ENCODE data around the gene UNC13C. TPM values are rescaled to one million over a fixed set of nuclear protein-coding genes. Genes with fewer than 3 reads are reported as not detected.
A peak's percentile ranks its signal among the peaks of the same experiment; 100 is the strongest.
"Not testable (repeated sequence)": the region's sequence is repeated elsewhere in the genome, so short reads cannot be mapped to it uniquely, and the experiment has no call there.

The UNC13C gene
- under 1 TPM; 0.04 to 0.24 (median 0.22) TPM for total RNA-seq

DNA sequence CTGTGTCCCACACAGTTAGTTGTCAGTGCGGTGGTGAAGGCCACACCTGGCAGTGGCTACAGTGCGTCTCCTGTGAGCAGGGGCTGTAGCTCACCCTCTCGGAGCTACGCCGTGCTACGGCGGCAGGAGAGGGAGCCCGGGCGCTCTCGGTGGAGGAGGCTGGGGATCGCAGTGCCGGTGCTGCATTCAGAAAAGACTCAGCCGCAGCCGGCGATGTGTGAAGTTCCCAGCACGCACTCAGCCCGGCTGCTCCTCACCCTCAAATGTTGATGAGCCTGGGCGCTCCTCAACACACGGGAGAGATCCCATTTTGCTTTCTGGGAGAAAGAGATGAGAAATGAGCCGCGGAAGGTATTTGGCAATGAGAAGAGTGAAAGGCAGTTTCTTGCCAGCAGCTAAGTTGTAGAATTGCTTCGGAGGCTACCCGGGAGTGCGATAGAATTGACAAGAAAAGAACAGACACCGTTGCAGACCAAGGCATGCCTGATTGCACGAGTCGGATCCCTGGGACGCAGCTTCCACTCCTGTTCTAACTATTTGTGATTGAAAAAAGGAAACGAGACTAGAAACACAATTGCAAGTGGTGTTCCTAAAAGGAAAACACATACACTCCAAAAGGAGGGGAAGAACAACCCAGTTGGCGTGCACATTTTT is at the start of gene UNC13C:
UNC13C (plus strand) TSS at position 189 of the 654 bp plus-strand sequence. CDS start 34,463 bp downstream, outside the sequence.
- WGBS, result 1% methylated on average over 27 of the region's 30 CpGs
- DNase-seq (ENCODE audit: low spot score in 2 of 2), result no peak
- Histone ChIP-seq H3K36me3 (no peaks in the 10 kb centered on the region), H3K9me3 (no peaks in the 10 kb centered on the region), H3K27me3 (no peaks in the 10 kb centered on the region), H3K27ac (no peak within 1 kb of the TSS), H3K4me1 (no peaks in the 10 kb centered on the region), H3K4me3 (peak within 1 kb of the TSS; percentile 32)
- TF ChIP-seq EP300 (IDR thresholded peaks at IDR 0.05) (no peak), POLR2A (IDR thresholded peaks at IDR 0.05) (no peak), POLR2AphosphoS5 (IDR thresholded peaks at IDR 0.05) (no peak)
- TF ChIP-seq, protein P1, sequence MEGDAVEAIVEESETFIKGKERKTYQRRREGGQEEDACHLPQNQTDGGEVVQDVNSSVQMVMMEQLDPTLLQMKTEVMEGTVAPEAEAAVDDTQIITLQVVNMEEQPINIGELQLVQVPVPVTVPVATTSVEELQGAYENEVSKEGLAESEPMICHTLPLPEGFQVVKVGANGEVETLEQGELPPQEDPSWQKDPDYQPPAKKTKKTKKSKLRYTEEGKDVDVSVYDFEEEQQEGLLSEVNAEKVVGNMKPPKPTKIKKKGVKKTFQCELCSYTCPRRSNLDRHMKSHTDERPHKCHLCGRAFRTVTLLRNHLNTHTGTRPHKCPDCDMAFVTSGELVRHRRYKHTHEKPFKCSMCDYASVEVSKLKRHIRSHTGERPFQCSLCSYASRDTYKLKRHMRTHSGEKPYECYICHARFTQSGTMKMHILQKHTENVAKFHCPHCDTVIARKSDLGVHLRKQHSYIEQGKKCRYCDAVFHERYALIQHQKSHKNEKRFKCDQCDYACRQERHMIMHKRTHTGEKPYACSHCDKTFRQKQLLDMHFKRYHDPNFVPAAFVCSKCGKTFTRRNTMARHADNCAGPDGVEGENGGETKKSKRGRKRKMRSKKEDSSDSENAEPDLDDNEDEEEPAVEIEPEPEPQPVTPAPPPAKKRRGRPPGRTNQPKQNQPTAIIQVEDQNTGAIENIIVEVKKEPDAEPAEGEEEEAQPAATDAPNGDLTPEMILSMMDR (IDR thresholded peaks at IDR 0.05), result no peak

DNA sequence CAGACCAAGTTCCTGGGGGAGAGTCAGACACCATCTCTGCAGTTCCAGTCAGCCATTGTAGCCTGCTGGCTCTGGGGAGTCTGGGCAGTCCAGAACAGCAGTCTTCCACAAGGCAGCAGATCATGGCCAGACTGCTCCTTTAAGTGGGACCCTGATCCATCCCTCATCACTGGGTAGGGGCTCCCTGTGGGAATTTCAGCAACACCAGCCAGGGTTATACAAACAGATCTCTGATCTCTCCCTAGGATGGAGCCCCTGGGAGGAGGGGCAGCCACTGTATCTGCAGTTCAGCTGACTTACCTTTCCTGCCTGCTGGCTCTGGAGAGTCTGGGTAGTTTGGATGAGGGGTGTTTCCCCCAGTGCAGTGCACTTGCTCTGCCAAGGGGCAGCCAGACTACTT is 42.1 kb upstream of the UNC13C start:
- no peak for DNase-seq (ENCODE audit: low spot score in 2 of 2)
- TF ChIP-seq, protein P1 (IDR thresholded peaks at IDR 0.05), result no peak
- no peak for TF ChIP-seq EP300 (IDR thresholded peaks at IDR 0.05)
- no peak for TF ChIP-seq POLR2A (IDR thresholded peaks at IDR 0.05)
- no peak for TF ChIP-seq POLR2AphosphoS5 (IDR thresholded peaks at IDR 0.05)
- no peaks in the 10 kb centered on the region for H3K4me1 ChIP-seq

DNA sequence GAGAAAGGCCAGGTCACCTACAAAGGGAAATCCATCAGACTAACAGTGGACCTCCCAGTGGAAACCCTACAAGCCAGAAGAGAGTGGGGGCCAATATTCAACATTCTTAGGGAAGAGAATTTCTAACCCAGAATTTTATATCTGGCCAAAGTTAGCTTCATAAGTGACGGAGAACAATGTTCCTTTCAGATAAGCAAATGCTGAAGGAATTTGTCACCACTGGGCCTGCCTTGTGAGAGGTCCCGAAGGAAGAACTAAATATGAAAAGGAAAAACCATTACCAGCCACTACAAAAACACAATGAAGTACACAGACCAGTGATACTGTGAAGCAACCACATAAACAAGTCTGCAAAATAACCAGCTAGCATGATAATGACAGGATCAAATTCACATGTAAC is 40.6 kb upstream of the UNC13C start:
- H3K36me3 ChIP-seq; DNase-seq (ENCODE audit: low spot score in 2 of 2); H3K4me1 ChIP-seq; H3K27me3 ChIP-seq; H3K27ac ChIP-seq; H3K4me3 ChIP-seq; H3K9me3 ChIP-seq: not testable (repeated sequence)
- 86% methylated on average over 2 of the region's 2 CpGs for WGBS

More for the DNA sequence above, 42.1 kb upstream of the UNC13C start:
- H3K4me3 ChIP-seq, result no peak overlapping the region
- no peaks in the 10 kb centered on the region for H3K27me3 ChIP-seq
- no peaks in the 10 kb centered on the region for H3K9me3 ChIP-seq
- no peaks in the 10 kb centered on the region for H3K36me3 ChIP-seq
- H3K27ac ChIP-seq, result no peak overlapping the region

DNA sequence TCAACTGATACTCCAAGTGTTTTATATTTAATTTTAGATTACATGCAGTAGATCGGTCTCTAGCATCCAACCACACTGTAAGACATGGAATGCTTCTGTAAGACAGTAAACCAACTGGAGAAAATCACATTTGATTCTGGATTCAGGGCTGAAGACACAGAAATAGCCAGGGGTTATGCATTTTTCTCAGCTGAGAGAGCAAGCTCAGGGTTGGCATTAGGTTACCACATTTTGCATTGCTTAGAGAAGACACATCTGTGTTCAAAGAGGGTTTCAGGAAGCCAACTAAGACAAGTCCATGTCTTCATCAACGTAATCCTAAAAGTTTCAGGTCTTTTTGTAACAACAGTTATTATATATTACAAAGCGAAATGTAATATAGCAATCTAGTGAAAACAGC is 27.7 kb upstream of the UNC13C start:
- WGBS, result 91% methylated on average over 3 of the region's 3 CpGs
- no peaks in the 10 kb centered on the region for H3K36me3 ChIP-seq
- TF ChIP-seq, protein P1 (IDR thresholded peaks at IDR 0.05), result no peak
- TF ChIP-seq POLR2A (IDR thresholded peaks at IDR 0.05) (no peak), POLR2AphosphoS5 (IDR thresholded peaks at IDR 0.05) (no peak), EP300 (IDR thresholded peaks at IDR 0.05) (no peak)
- DNase-seq (ENCODE audit: low spot score in 2 of 2), result no peak
- H3K4me3 ChIP-seq, result no peak overlapping the region
- no peaks in the 10 kb centered on the region for H3K4me1 ChIP-seq
- no peak overlapping the region for H3K27ac ChIP-seq
- no peaks in the 10 kb centered on the region for H3K9me3 ChIP-seq
- H3K27me3 ChIP-seq, result no peaks in the 10 kb centered on the region

DNA sequence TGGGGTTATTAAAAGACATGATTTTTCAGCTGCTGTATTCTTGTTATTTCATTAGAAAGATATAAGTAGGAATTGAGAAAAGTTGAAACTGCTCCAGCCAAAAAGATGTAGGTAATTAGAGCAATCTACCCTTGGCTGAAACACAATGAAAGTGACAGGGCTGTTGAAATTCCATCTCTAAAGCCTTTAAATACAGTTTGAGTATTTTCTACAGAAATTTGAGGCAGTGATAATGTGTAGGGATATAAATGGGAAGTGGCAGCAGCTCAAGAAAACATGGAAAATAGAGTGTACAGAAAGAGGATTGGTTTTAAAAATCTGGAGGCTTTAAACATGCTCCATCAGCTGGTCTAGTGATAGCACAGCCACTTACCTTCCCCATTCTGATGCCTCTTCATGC is 22.8 kb upstream of the UNC13C start:
- TF ChIP-seq POLR2AphosphoS5 (IDR thresholded peaks at IDR 0.05) (no peak), POLR2A (IDR thresholded peaks at IDR 0.05) (no peak), EP300 (IDR thresholded peaks at IDR 0.05) (no peak)
- TF ChIP-seq, protein P1 (IDR thresholded peaks at IDR 0.05), result no peak
- H3K4me3 ChIP-seq, result no peak overlapping the region
- H3K9me3 ChIP-seq, result no peaks in the 10 kb centered on the region
- no peaks in the 10 kb centered on the region for H3K27me3 ChIP-seq
- H3K36me3 ChIP-seq, result no peaks in the 10 kb centered on the region
- DNase-seq (ENCODE audit: low spot score in 2 of 2), result no peak
- no peaks in the 10 kb centered on the region for H3K4me1 ChIP-seq
- H3K27ac ChIP-seq, result no peak overlapping the region
